Pancreas (tissue), 10 donors: Measurements from ENCODE around the gene ZNF575. TPM values are rescaled to one million over a fixed set of nuclear protein-coding genes. Genes with fewer than 3 reads are reported as not detected.
A peak's percentile ranks its signal among the peaks of the same experiment; 100 is the strongest.

Experiments used
- ATAC-seq, 4 donors: fragments of 200-7000 bp; cut with Tn5 transposase; one replicate each; pipeline versions ENCODE4 v1.8.0 to v1.9.1; 2020; ENCODE audit warnings: mild to moderate bottlenecking in 4 of 4, moderate library complexity in 4 of 4
- DNase-seq, 6 donors: peaks; one replicate each; pipeline ENCODE4 v3.0.0-alpha.2; 2020
- FAIRE-seq: peaks from 2 replicates; lab custom pipeline; 2012; peaks lifted over from hg19 to GRCh38; lab: Jason Lieb, UNC
- H3K27ac ChIP-seq, 4 donors: fragments of 200-600 bp; sonication (generic); 1 replicate in 3 of 4; 2 replicates in 1 of 4; pipeline versions ENCODE4 v1.5.0 to v1.8.0; 2020
- H3K27me3 ChIP-seq, 4 donors: fragments of 200-600 bp; one replicate each; pipeline ENCODE4 v1.8.0; 2021
- H3K36me3 ChIP-seq, 3 donors: fragments of 200-600 bp; sonication (generic) in 1 of 3; one replicate each; pipeline versions ENCODE4 v1.5.0 to v1.8.0; 2020 to 2021
- H3K4me1 ChIP-seq, 3 donors: fragments of 200-600 bp; one replicate each; pipeline ENCODE4 v1.8.0; 2021
- H3K4me3 ChIP-seq, 4 donors: fragments of 200-600 bp; sonication (generic) in 2 of 4; one replicate each; pipeline versions ENCODE4 v1.5.0 to v1.8.0; 2020 to 2021
- H3K9me3 ChIP-seq, 4 donors: fragments of 200-600 bp; one replicate each; pipeline ENCODE4 v1.8.0; 2021
- WGBS, 2 donors: extraction: QIAGEN DNeasy Blood & Tissue Kit; methylation state at CpG; one replicate each; pipeline ENCODE4 v1.1.7; 2013; 5-methylcytosine and 5-hydroxymethylcytosine counted together
- intact Hi-C, 3 donors: fragments of 100-400 bp; cut with DNase I; formaldehyde crosslinking; loops; one replicate each; pipeline versions ENCODE4 v1.11.1 to v1.14.2; 2022
- polyA plus RNA-seq, 2 donors: library from polyadenylated mRNA; stranded (reverse); fragments of 200-250 nt; gene quantifications; one replicate each; pipeline ENCODE4 v1.2.3, GENCODE V29; 2013
- total RNA-seq, 6 donors: library from RNA; stranded (reverse); fragmentation: NEBNext Ultra II Directional in 4 of 6; extraction: Animal tissue kit (Norgen Biotek cat#: 25700) in 4 of 6; gene quantifications; one replicate each; pipeline versions ENCODE4 v1.2.1 to v1.2.4, GENCODE V29; 2021 to 2023
- TF ChIP-seq, protein P1 (sequence below), 4 donors: fragments of 200-600 bp; sonication (generic) in 3 of 4; IDR thresholded peaks; one replicate each; pipeline versions ENCODE4 v1.5.0 to v1.8.0; 2021; ENCODE audit warnings: antibody characterized with exemption in 4 of 4
- donor health status: healthy with polysubstance abuse.
- donor health status: DM: no; HTN: no; CAD: no; lungs with moderate emphysema.
- donor health status: DM: no; HTN: no; CAD: no.
- donor health status: control.
- donor health status: control.
- donor health status: Bipolar disorder and iron deficiency.
- donor health status: DM: yes; HTN: yes; CAD: no.
- donor health status: DM: no; HTN: no; CAD: no.
- donor health status: DM: no; HTN: no; CAD: no.
- donor health status: DM: yes; HTN: yes; CAD: no.

ZNF575 gene
- total and polyA plus RNA-seq, 8 donors, result 0.79 to 1.3 (median 1.2) TPM

DNA sequence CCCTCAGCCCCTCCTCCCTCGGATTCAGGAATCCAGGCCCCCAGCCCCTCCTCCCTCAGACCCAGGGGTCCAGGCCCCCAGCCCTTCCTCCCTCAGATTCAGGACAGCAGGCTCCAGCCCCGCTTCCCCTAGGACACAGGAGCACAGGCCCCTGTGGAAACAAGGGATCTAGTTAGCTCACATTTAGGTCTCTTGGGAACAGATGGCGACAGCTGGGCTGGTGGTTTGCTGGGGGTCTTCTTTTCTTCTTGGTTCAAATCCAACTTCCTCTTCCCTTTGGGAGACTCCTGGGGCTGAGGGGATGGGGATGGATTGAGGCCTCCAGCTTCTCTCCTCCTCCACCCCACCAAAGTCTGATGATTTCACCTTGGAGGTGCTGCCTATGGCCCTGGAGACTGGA is 19.6 kb downstream of the ZNF575 start:
- Histone ChIP-seq H3K4me1 (no peaks in the 10 kb centered on the region), H3K27ac (no peak overlapping the region), H3K36me3 (peaks cover 0 to 18% (median 14%) of the 10 kb centered on the region in 3 donors), H3K27me3 (no peaks in the 10 kb centered on the region), H3K9me3 (no peaks in the 10 kb centered on the region), H3K4me3 (no peak overlapping the region)
- TF ChIP-seq, protein P1, sequence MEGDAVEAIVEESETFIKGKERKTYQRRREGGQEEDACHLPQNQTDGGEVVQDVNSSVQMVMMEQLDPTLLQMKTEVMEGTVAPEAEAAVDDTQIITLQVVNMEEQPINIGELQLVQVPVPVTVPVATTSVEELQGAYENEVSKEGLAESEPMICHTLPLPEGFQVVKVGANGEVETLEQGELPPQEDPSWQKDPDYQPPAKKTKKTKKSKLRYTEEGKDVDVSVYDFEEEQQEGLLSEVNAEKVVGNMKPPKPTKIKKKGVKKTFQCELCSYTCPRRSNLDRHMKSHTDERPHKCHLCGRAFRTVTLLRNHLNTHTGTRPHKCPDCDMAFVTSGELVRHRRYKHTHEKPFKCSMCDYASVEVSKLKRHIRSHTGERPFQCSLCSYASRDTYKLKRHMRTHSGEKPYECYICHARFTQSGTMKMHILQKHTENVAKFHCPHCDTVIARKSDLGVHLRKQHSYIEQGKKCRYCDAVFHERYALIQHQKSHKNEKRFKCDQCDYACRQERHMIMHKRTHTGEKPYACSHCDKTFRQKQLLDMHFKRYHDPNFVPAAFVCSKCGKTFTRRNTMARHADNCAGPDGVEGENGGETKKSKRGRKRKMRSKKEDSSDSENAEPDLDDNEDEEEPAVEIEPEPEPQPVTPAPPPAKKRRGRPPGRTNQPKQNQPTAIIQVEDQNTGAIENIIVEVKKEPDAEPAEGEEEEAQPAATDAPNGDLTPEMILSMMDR (IDR thresholded peaks at IDR 0.05), result no peak
- no peak for DNase-seq
- intact Hi-C loops, result loop anchor here in 2 of 3 donors (5.0 to 10.0 kb wide), 2 partner anchors 92 to 110 kb away; no protein-coding TSS in a partner anchor
- ATAC-seq, result no peak
- 77 to 97% methylated on average over 3 of the region's 3 CpGs for WGBS, 2 donors
- no peak for FAIRE-seq

DNA sequence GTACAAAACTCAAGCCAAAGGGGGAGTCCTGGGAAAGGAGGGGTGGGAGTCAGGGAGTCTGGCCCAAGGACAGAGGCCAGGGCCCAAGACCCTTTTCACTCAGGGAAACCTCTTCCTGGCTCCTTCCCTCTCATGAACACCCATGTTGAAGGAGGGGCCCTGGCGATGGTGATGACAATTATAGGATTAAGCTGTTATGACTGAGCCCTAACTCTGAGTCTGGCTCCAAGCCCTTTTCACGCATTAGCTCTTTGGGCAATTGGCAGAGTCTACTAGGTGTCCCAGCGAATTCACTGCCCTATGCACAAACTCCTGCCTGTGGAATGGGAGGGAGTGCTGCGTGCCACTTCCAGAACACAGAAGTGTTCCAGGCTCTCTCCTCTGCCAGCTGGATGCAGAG is 20.7 kb downstream of the ZNF575 start:
- intact Hi-C loops, result loop anchor here in 2 of 3 donors (5.0 to 10.0 kb wide), 2 partner anchors 91 to 109 kb away; no protein-coding TSS in a partner anchor
- Histone ChIP-seq H3K4me1 (no peaks in the 10 kb centered on the region), H3K4me3 (no peak overlapping the region), H3K27me3 (no peaks in the 10 kb centered on the region), H3K9me3 (no peaks in the 10 kb centered on the region), H3K27ac (no peak overlapping the region), H3K36me3 (peaks cover 0 to 18% (median 14%) of the 10 kb centered on the region in 3 donors)
- DNase-seq (no peak), ATAC-seq (no peak), FAIRE-seq (no peak)
- WGBS, 2 donors, result 81 to 98% methylated on average over 4 of the region's 4 CpGs
- TF ChIP-seq, protein P1 (IDR thresholded peaks at IDR 0.05), result no peak

DNA sequence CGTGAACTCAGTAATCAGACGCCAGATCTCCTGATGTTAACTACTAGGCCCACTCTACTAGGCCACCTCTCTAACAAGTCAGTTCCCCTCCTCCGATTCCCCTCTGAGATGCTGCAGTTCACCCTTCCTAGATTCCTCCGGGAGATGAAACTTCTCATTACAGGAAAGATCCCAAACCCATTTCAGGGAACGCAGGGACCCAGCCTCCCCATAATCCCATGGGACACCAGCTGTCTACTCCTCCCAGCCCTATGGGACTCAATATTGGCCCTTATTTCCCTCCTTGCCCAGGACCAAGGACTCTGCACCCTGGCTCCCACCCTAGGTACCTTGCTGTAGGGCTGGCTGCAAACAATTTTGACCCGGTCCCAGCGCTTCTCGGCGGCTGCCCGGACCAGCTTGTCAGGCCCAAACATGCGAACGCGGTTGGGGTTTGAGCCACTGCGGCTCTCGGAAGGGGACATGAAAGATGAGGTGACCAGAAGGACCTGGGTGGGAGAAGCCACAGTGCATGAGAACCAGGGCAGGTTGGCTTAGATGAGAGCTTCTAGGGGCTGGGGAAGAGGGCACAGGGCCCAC is 21.4 kb downstream of the ZNF575 start:
- FAIRE-seq (no peak), DNase-seq (no peak), ATAC-seq (no peak)
- Histone ChIP-seq H3K27ac (no peak overlapping the region), H3K27me3 (no peaks in the 10 kb centered on the region), H3K36me3 (peaks cover 0 to 18% (median 14%) of the 10 kb centered on the region in 3 donors), H3K4me3 (no peak overlapping the region), H3K4me1 (no peaks in the 10 kb centered on the region), H3K9me3 (no peaks in the 10 kb centered on the region)
- TF ChIP-seq, protein P1 (IDR thresholded peaks at IDR 0.05), result no peak
- intact Hi-C loops, result loop anchor here in 2 of 3 donors (5.0 to 10.0 kb wide), 2 partner anchors 90 to 108 kb away; no protein-coding TSS in a partner anchor
- 91 to 92% methylated on average over 15 of the region's 15 CpGs for whole genome bisulfite sequencing, 2 donors

DNA sequence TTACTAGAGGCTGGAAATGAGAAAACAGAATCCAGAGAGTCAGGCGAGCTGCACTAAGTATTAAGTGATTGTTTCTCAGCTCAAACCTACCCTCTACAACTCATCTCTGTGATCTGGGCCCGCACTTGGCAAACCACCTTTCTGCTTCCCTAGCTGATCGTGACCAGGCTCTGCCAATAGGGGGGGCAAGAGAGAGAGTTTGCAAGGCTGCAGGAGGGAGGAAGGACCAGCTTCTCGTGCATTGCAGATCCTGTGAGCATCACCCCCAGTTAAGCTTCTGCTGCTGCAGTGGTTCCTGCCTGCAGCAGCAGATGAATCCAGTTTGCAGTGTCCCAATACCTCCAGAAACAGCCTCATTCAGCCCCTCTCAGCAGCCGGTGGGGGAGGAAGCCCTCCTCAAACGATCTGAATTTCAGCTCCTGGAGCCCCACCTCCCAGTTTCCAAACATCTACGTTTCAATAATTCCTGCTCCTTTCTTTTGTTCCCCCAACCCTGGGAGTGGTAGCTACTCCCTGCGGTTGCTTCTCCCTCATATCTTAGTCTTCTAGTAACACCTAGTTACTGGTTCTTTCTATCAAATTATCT is 22.3 kb downstream of the ZNF575 start:
- Histone ChIP-seq H3K4me1 (no peaks in the 10 kb centered on the region), H3K9me3 (no peaks in the 10 kb centered on the region), H3K36me3 (peaks cover 0 to 18% (median 14%) of the 10 kb centered on the region in 3 donors), H3K27ac (no peak overlapping the region), H3K4me3 (no peak overlapping the region), H3K27me3 (no peaks in the 10 kb centered on the region)
- FAIRE-seq (no peak), DNase-seq (peak in 5 of 6 donors; percentile 60 to 79 (median 70)), ATAC-seq (peak; percentile 71 to 95 (median 88))
- TF ChIP-seq, protein P1 (IDR thresholded peaks at IDR 0.05), result peak; percentile 29 to 63 (median 45)
- WGBS, 2 donors, result 41 to 42% methylated on average over 8 of the region's 8 CpGs
- intact Hi-C loops, result loop anchor here in 1 of 3 donors (10.0 kb wide), 1 partner anchor 90 kb away; no protein-coding TSS in a partner anchor

DNA sequence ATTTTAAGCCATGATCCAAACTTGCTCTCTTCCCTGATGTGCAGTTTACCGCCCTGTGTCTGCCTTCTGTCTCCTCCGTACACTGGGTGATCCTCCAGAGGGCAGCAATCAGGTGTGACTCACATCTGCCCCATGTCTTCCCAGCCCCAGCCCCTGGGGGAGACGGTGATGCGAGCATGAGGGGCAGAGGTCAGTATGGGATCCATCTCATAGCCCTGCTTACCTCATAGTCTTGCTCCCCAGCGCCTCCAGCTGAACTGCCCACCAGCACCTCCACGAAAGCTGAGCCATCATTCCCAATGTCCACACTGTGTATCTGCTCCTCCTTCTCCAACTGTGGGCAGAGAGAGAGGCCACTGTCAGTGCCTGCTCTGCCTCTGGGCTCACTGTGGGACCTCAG is 27.7 kb downstream of the ZNF575 start:
- FAIRE-seq, result no peak
- Histone ChIP-seq H3K4me3 (no peak overlapping the region), H3K27ac (no peak overlapping the region), H3K27me3 (no peaks in the 10 kb centered on the region), H3K4me1 (no peaks in the 10 kb centered on the region), H3K9me3 (no peaks in the 10 kb centered on the region), H3K36me3 (no peaks in the 10 kb centered on the region)
- ATAC-seq, result no peak
- DNase-seq, result no peak
- WGBS, 2 donors, result 88 to 90% methylated on average over 6 of the region's 6 CpGs
- TF ChIP-seq, protein P1 (IDR thresholded peaks at IDR 0.05), result no peak
- intact Hi-C loops, result no loop called here
